ENCODE measurements around the gene NCAPD3.
"Not testable (repeated sequence)": the region's sequence is repeated elsewhere in the genome, so short reads cannot be mapped to it uniquely, and the experiment has no call there.

NCAPD3 gene

GRCh38 chr11:134223836-134224709, at the start of gene NCAPD3, which contains the start of gene VPS26B:
Gene NCAPD3 (minus strand): TSS chr11:134223967. CDS start chr11:134223926, 41 bp downstream.
Gene VPS26B (plus strand): TSS chr11:134224671. CDS start chr11:134225123, 452 bp downstream.
- DNase-seq (ENCODE audit: low spot score), result peak; percentile 94

GRCh38 chr11:134273317-134273712, 49.5 kb upstream of the NCAPD3 start:
- no peak for DNase-seq (ENCODE audit: low spot score)

GRCh38 chr11:134272381-134273316, 48.9 kb upstream of the NCAPD3 start:
- no peak for DNase-seq (ENCODE audit: low spot score)

DNA sequence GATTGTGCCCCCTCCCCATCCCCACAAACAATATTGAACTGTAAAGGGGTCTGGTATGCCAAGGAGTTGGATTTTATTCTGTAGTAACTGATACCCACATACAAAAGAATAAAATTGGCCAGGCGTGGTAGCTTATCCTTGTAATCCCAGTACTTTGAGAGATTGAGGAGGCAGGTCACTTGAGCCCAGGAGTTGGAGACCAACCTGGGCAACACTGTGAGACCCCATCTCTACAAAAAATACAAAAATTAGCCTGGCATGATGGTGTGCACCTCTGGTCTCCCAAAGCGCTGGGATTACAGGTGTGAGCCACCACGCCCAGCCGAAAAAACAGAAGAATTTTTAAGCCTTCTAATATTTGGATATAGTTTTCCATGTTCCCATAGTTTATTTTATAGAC, 48.2 kb upstream of the NCAPD3 start:
- DNase-seq (ENCODE audit: low spot score), result no peak

DNA sequence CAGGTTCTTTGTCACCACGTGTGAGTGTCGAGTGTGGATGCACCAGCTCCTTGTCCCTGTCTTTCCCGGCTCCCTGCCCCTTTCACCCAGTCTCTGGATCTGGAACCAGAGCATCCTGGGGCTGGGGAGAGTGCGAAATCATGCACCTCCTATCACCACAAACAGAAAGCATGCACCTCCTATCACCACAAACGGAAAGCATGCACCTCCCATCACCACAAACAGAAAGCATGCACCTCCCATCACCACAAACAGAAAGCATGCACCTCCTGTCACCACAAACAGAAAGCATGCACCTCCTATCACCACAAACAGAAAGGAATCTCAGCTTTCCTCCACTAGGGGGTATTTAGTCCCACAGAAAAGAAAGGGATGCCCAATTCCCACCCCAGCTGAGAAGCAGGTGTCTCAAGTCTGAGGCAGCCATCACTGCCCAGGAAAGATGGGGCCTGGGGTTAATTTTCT, 46.5 kb upstream of the NCAPD3 start:
- DNase-seq (ENCODE audit: low spot score), result peak; percentile 42

DNA sequence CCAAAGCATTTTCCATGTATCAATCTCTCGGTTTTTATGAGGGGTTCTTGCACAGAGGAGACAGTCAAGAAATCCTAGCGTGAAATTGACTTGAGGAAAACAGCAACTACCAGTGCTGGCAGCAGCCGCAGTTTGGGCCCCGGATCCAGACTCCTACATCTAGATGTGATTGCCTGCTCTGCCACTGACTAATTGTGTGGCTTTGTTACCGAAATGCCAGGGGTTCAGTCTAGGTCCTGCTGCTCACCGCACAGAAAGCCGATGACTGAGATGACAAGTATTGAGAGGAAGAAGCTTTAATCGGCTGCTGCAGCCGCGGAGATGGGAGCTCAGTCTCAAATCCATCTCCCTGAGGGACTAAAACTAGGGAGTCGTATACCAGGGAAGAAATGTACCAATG, 44.2 kb upstream of the NCAPD3 start:
- DNase-seq (ENCODE audit: low spot score), result no peak

DNA sequence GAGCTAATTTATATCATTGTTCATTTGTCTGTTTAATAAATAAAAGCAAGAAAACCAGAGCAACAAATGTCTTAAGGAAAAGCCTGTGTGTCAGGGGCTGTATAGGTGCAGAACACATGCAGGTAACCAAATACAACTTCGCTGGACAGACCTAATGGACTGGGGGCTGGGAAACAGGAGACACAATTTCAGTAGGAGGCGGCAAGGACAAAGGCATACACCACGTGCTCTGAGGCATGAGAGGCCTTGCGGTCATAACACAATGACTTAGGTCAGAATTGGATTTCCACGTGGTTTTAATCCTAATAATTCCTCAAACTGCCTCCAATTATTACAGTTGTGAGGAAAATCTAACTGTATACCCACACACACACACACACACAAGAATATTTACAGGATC, 43.7 kb upstream of the NCAPD3 start:
- no peak for DNase-seq (ENCODE audit: low spot score)

- no peak for DNase-seq (ENCODE audit: low spot score)
Observed at GRCh38 chr11:134266841-134267251, 43.1 kb upstream of the NCAPD3 start.

- no peak for DNase-seq (ENCODE audit: low spot score)
Observed at GRCh38 chr11:134266440-134266839, 42.7 kb upstream of the NCAPD3 start.

- no peak for DNase-seq (ENCODE audit: low spot score)
Observed at GRCh38 chr11:134264966-134265764, 41.4 kb upstream of the NCAPD3 start.

- peak; percentile 43 for DNase-seq (ENCODE audit: low spot score)
Observed at GRCh38 chr11:134261626-134262488, 38.1 kb upstream of the NCAPD3 start.

DNA sequence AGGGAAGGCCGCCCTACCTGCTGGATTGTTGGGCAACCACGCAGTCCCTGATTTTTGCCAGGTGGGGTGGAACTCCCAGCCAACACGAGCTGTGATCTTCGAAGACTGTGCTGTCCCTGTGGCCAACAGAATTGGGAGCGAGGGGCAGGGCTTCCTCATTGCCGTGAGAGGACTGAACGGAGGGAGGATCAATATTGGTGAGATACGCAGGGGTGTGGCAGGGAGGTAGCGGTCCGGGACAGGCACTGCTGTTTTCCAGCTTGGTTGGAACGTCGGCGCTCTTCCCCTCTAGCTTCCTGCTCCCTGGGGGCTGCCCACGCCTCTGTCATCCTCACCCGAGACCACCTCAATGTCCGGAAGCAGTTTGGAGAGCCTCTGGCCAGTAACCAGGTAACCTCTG, 37.2 kb upstream of the NCAPD3 start:
- DNase-seq (ENCODE audit: low spot score), result no peak

GRCh38 chr11:134260503-134260902, 36.7 kb upstream of the NCAPD3 start:
- no peak for DNase-seq (ENCODE audit: low spot score)

- DNase-seq (ENCODE audit: low spot score), result no peak
Observed at GRCh38 chr11:134258577-134258976, 34.8 kb upstream of the NCAPD3 start.

DNA sequence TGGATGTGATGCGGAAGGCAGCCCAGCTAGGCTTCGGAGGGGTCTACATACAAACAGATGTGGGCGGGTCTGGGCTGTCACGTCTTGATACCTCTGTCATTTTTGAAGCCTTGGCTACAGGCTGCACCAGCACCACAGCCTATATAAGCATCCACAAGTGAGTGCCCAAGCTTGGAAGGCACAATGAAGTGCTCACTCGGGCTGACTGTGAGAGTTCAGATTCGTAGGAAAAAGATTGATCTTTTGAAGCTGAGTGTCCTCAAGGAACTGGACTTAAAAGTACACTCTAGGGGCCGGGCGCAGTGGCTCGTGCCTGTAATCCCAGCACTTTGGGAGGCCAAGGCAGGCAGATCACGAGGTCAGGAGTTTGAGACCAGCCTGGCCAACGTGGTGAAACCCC, 33.3 kb upstream of the NCAPD3 start:
- no peak for DNase-seq (ENCODE audit: low spot score)

- not testable (repeated sequence) for DNase-seq (ENCODE audit: low spot score)
Observed at GRCh38 chr11:134255184-134255561, 31.4 kb upstream of the NCAPD3 start.

- DNase-seq (ENCODE audit: low spot score), result no peak
Observed at GRCh38 chr11:134254433-134255183, 30.8 kb upstream of the NCAPD3 start.

DNA sequence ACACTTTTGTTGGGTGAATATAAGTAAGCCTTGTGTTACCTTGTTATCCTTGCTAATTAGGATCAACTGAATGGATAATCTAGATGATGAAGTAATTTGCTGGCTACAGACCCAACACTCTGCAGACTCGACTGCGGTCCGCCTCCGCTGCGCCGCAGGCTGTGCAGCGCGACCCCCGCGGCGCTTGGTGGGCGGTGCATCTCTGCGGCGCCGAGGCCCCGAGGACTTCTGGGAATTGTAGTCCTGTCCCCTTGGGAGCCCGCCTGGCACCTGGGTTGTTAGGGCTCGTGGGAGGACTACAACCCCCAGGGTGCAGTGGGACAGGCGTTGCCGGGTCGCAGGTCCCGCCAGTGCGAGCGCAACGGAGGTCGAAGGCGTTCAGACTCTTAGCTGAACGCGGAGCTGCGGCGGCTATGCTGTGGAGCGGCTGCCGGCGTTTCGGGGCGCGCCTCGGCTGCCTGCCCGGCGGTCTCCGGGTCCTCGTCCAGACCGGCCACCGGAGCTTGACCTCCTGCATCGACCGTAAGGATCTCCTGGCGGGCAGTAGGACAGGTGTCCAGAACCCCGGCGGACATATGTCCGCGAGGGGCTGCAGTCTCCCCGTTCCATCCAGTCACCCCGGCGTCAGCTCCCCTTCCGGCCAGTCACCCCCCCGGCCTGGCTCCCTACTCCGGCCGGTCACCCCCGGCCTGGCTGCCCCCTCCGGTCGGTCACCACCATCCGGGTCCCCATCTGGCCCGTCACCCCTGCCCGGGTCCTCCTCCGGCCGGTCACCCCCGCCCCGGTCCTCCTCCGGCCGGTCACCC, 29.6 kb upstream of the NCAPD3 start, which contains the start of the genes ACAD8 and THYN1:
Gene ACAD8, plus strand, starts transcription at position 381 of the 806 bp plus-strand sequence. Its CDS starts 33 bp downstream, at position 414.
Gene THYN1, minus strand, starts transcription at position 165 of the 806 bp plus-strand sequence. CDS start 470 bp downstream, outside the sequence.
- DNase-seq (ENCODE audit: low spot score), result peak; percentile 96

Measured in CD4-positive, alpha-beta T cell treated with Interleukin-15 for 4 hours (primary cell).